ENCODE measurements around the gene FAM72D.
"Not testable (repeated sequence)": the region's sequence is repeated elsewhere in the genome, so short reads cannot be mapped to it uniquely, and the experiment has no call there.

The FAM72D gene

GRCh38 chr1:145128697-145129469 lies 33.1 kb downstream of the FAM72D start:
- H3K27me3 ChIP-seq (ENCODE audit: control insufficient read depth, insufficient read depth, low read length); H3K36me3 ChIP-seq (ENCODE audit: insufficient read depth, low read length); H3K4me3 ChIP-seq (ENCODE audit: low read length); H3K4me1 ChIP-seq (ENCODE audit: control insufficient read depth, insufficient read depth, low read length); H3K9me3 ChIP-seq (replicated peaks; ENCODE audit: low read length); H3K9ac ChIP-seq (ENCODE audit: low read depth, low read length); H3K4me2 ChIP-seq (ENCODE audit: low read length): not testable (repeated sequence)

- H3K27me3 ChIP-seq (ENCODE audit: control insufficient read depth, insufficient read depth, low read length); H3K4me3 ChIP-seq (ENCODE audit: low read length); H3K9me3 ChIP-seq (replicated peaks; ENCODE audit: low read length); H3K9ac ChIP-seq (ENCODE audit: low read depth, low read length); H3K4me1 ChIP-seq (ENCODE audit: control insufficient read depth, insufficient read depth, low read length); H3K4me2 ChIP-seq (ENCODE audit: low read length); H3K36me3 ChIP-seq (ENCODE audit: insufficient read depth, low read length): not testable (repeated sequence)
Measured at GRCh38 chr1:145134476-145134875, 38.7 kb downstream of the FAM72D start.

- not testable (repeated sequence) for H3K4me2 ChIP-seq (ENCODE audit: low read length); H3K27me3 ChIP-seq (ENCODE audit: control insufficient read depth, insufficient read depth, low read length); H3K9ac ChIP-seq (ENCODE audit: low read depth, low read length); H3K4me1 ChIP-seq (ENCODE audit: control insufficient read depth, insufficient read depth, low read length); H3K4me3 ChIP-seq (ENCODE audit: low read length); H3K36me3 ChIP-seq (ENCODE audit: insufficient read depth, low read length); H3K9me3 ChIP-seq (replicated peaks; ENCODE audit: low read length)
Measured at GRCh38 chr1:145140549-145140948, 44.8 kb downstream of the FAM72D start.

- H3K4me2 ChIP-seq (ENCODE audit: low read length); H3K9ac ChIP-seq (ENCODE audit: low read depth, low read length); H3K9me3 ChIP-seq (replicated peaks; ENCODE audit: low read length); H3K4me1 ChIP-seq (ENCODE audit: control insufficient read depth, insufficient read depth, low read length); H3K36me3 ChIP-seq (ENCODE audit: insufficient read depth, low read length); H3K4me3 ChIP-seq (ENCODE audit: low read length); H3K27me3 ChIP-seq (ENCODE audit: control insufficient read depth, insufficient read depth, low read length): not testable (repeated sequence)
Measured at GRCh38 chr1:145144264-145144913, 48.6 kb downstream of the FAM72D start.

- H3K27me3 ChIP-seq (ENCODE audit: control insufficient read depth, insufficient read depth, low read length); H3K9ac ChIP-seq (ENCODE audit: low read depth, low read length); H3K36me3 ChIP-seq (ENCODE audit: insufficient read depth, low read length); H3K4me2 ChIP-seq (ENCODE audit: low read length); H3K4me3 ChIP-seq (ENCODE audit: low read length); H3K9me3 ChIP-seq (replicated peaks; ENCODE audit: low read length); H3K4me1 ChIP-seq (ENCODE audit: control insufficient read depth, insufficient read depth, low read length): not testable (repeated sequence)
Measured at GRCh38 chr1:145146308-145146707, 50.5 kb downstream of the FAM72D start.

- H3K36me3 ChIP-seq (ENCODE audit: insufficient read depth, low read length); H3K4me2 ChIP-seq (ENCODE audit: low read length); H3K9me3 ChIP-seq (replicated peaks; ENCODE audit: low read length); H3K9ac ChIP-seq (ENCODE audit: low read depth, low read length); H3K27me3 ChIP-seq (ENCODE audit: control insufficient read depth, insufficient read depth, low read length); H3K4me1 ChIP-seq (ENCODE audit: control insufficient read depth, insufficient read depth, low read length); H3K4me3 ChIP-seq (ENCODE audit: low read length): not testable (repeated sequence)
Measured at GRCh38 chr1:145147172-145147571, 51.4 kb downstream of the FAM72D start.

DNA sequence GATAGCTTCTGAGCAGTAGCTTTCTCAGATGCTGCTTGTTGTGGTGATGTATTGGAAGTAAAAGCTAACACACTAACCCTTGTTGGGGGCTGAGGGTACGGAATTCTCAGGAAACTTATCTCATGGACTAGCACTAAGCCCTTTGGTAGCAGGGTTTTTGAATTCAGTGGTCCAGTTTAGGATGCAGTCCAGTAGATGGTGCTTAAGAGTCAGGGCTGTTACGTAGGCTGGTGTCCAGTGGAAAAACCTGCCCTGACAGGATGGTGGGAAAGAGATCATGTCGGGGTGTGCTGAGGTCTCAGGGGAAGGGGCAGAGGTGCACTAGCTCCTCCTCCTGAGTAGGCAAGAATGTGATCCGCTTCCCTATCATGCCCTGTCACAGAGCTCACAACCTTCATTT lies 59.6 kb downstream of the FAM72D start:
- not testable (repeated sequence) for H3K36me3 ChIP-seq (ENCODE audit: insufficient read depth, low read length); H3K9ac ChIP-seq (ENCODE audit: low read depth, low read length); H3K4me1 ChIP-seq (ENCODE audit: control insufficient read depth, insufficient read depth, low read length); H3K4me3 ChIP-seq (ENCODE audit: low read length); H3K9me3 ChIP-seq (replicated peaks; ENCODE audit: low read length); H3K27me3 ChIP-seq (ENCODE audit: control insufficient read depth, insufficient read depth, low read length); H3K4me2 ChIP-seq (ENCODE audit: low read length)

DNA sequence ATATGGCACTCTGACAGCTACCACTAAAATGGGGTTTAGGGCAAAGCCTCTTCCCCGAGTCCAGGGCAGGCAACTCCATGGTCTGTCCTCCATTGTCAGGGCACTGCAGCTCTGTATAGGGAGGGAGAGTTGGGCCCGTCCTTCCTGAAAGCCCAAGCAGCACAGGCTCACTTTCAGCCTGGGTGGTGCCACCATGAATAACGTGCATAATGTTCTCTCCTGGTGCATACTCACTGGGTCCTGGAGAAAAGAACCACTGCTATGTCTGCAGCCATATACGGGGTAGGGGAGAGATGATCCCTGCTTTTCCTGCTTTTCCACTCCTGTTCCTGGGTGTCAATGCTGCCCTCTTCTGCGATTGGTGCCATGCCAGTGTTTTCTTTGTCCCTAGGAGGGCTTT lies 60.1 kb downstream of the FAM72D start:
- not testable (repeated sequence) for H3K4me1 ChIP-seq (ENCODE audit: control insufficient read depth, insufficient read depth, low read length); H3K9me3 ChIP-seq (replicated peaks; ENCODE audit: low read length); H3K4me3 ChIP-seq (ENCODE audit: low read length); H3K27me3 ChIP-seq (ENCODE audit: control insufficient read depth, insufficient read depth, low read length); H3K36me3 ChIP-seq (ENCODE audit: insufficient read depth, low read length); H3K9ac ChIP-seq (ENCODE audit: low read depth, low read length); H3K4me2 ChIP-seq (ENCODE audit: low read length)

- not testable (repeated sequence) for H3K9me3 ChIP-seq (replicated peaks; ENCODE audit: low read length); H3K36me3 ChIP-seq (ENCODE audit: insufficient read depth, low read length); H3K4me1 ChIP-seq (ENCODE audit: control insufficient read depth, insufficient read depth, low read length); H3K27me3 ChIP-seq (ENCODE audit: control insufficient read depth, insufficient read depth, low read length); H3K9ac ChIP-seq (ENCODE audit: low read depth, low read length)
- peak overlapping the region; percentile 52 for H3K4me3 ChIP-seq (ENCODE audit: low read length)
- H3K4me2 ChIP-seq (ENCODE audit: low read length): peak overlapping the region; percentile 67
Measured at GRCh38 chr1:145156891-145157610, 61.3 kb downstream of the FAM72D start.

DNA sequence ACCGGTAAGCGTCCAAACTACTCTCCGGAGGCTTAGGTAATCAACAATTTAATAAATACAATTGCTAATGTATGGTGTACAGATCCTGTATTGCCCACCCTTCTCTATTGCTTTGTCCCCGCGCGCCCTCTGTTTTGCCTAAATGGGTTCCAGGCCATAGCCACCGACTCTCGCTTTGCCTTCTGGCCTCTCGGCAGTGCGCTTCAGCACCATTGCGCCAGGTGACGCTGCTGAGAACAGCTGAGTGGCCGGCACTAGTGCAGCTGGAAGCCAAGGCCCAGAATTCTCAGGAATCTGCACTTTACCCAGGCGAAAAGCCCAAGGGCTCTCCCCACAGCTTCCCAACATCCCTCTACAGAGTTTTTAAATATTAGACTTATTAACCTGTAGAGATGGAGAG lies 61.9 kb downstream of the FAM72D start:
- H3K9ac ChIP-seq (ENCODE audit: low read depth, low read length); H3K27me3 ChIP-seq (ENCODE audit: control insufficient read depth, insufficient read depth, low read length); H3K4me3 ChIP-seq (ENCODE audit: low read length); H3K36me3 ChIP-seq (ENCODE audit: insufficient read depth, low read length); H3K4me2 ChIP-seq (ENCODE audit: low read length); H3K9me3 ChIP-seq (replicated peaks; ENCODE audit: low read length); H3K4me1 ChIP-seq (ENCODE audit: control insufficient read depth, insufficient read depth, low read length): not testable (repeated sequence)

- not testable (repeated sequence) for H3K4me2 ChIP-seq (ENCODE audit: low read length); H3K27me3 ChIP-seq (ENCODE audit: control insufficient read depth, insufficient read depth, low read length)
Measured at GRCh38 chr1:145161046-145161752, 65.4 kb downstream of the FAM72D start.

More at GRCh38 chr1:145161046-145161752, 65.4 kb downstream of the FAM72D start:
- not testable (repeated sequence) for H3K9ac ChIP-seq (ENCODE audit: low read depth, low read length); H3K9me3 ChIP-seq (replicated peaks; ENCODE audit: low read length); H3K36me3 ChIP-seq (ENCODE audit: insufficient read depth, low read length); H3K4me1 ChIP-seq (ENCODE audit: control insufficient read depth, insufficient read depth, low read length); H3K4me3 ChIP-seq (ENCODE audit: low read length)
